OCI-LY7 (cell line): ENCODE data around the gene OR6C3. TPM values are rescaled to one million over a fixed set of nuclear protein-coding genes. Genes with fewer than 3 reads are reported as not detected.
"Not testable (repeated sequence)": the region's sequence is repeated elsewhere in the genome, so short reads cannot be mapped to it uniquely, and the experiment has no call there.

Experiments
- BruUV-seq: library from RNA; stranded (reverse); fragments of 400-500 nt; replicated peaks from 2 replicates; lab custom pipeline; 2021; lab: Mats Ljungman, UMichigan
- CTCF ChIA-PET: fragments of 300-600 bp; sonication (Branson Sonifier 250); formaldehyde crosslinking; loops from one replicate; lab custom pipeline; 2022; ENCODE audit warnings: antibody characterized with exemption; ENCODE audit not compliant: unreplicated experiment; lab: Charles Lee
- POLR2A ChIA-PET: fragments of 300-600 bp; sonication (Branson Sonifier 250); formaldehyde crosslinking; loops from one replicate; lab custom pipeline; 2022; ENCODE audit warnings: antibody characterized with exemption; lab: Charles Lee
- DNase-seq: peaks from one replicate; pipeline ENCODE4 v3.0.0-alpha.2; 2015; ENCODE audit warnings: low spot score
- H2AFZ ChIP-seq: fragments of 200-600 bp; sonication (generic), shearing (Covaris generic); 2 replicates; pipeline ENCODE4 v1.6.1; 2014; ENCODE audit warnings: mild to moderate bottlenecking, antibody characterized with exemption, low read length, moderate library complexity
- H3K27ac ChIP-seq: fragments of 200-600 bp; sonication (generic); 2 replicates; pipeline ENCODE4 v1.5.1; 2014; ENCODE audit warnings: mixed run types, low read depth, mild to moderate bottlenecking, moderate library complexity, low read length, inconsistent platforms; ENCODE audit not compliant: poor library complexity, severe bottlenecking
- H3K36me3 ChIP-seq: fragments of 200-600 bp; sonication (generic); 2 replicates; pipeline ENCODE4 v1.6.1; 2014; ENCODE audit warnings: mild to moderate bottlenecking, antibody characterized with exemption, low read length, moderate library complexity, mixed read lengths; ENCODE audit not compliant: insufficient read depth
- H3K4me1 ChIP-seq: fragments of 200-600 bp; sonication (generic); 2 replicates; pipeline ENCODE4 v1.5.1; 2014; ENCODE audit warnings: mild to moderate bottlenecking, low read length; ENCODE audit not compliant: insufficient read depth, poor library complexity, severe bottlenecking
- H3K4me2 ChIP-seq: fragments of 200-600 bp; sonication (generic); 2 replicates; pipeline ENCODE4 v1.6.1; 2014; ENCODE audit warnings: mild to moderate bottlenecking, low read length
- H3K4me3 ChIP-seq: fragments of 200-600 bp; sonication (generic); 2 replicates; pipeline ENCODE4 v1.5.1; 2014; ENCODE audit warnings: mild to moderate bottlenecking, low read depth, low read length; ENCODE audit not compliant: poor library complexity, severe bottlenecking
- H3K79me2 ChIP-seq: fragments of 200-600 bp; sonication (generic); 2 replicates; pipeline ENCODE4 v1.6.1; 2016; ENCODE audit warnings: low read depth, mild to moderate bottlenecking, low read length, moderate library complexity, mixed read lengths; ENCODE audit not compliant: insufficient read depth
- H3K9me2 ChIP-seq: fragments of 200-600 bp; sonication (generic); 2 replicates; pipeline ENCODE4 v1.6.1; 2016; ENCODE audit warnings: mild to moderate bottlenecking, low read length, mixed read lengths; ENCODE audit not compliant: insufficient read depth
- H3K9me3 ChIP-seq: fragments of 200-600 bp; sonication (generic); 2 replicates; pipeline ENCODE4 v1.6.1; 2014; ENCODE audit warnings: mild to moderate bottlenecking, mixed run types, low read length, mixed read lengths
- H4K20me1 ChIP-seq: fragments of 200-600 bp; sonication (generic); 2 replicates; pipeline ENCODE4 v1.6.1; 2014; ENCODE audit warnings: mild to moderate bottlenecking, antibody characterized with exemption, low read length, moderate library complexity, mixed read lengths; ENCODE audit not compliant: insufficient read depth
- EZH2phosphoT487 ChIP-seq: fragments of 200-600 bp; sonication (generic); IDR thresholded peaks from 2 replicates; pipeline ENCODE4 v1.6.1; 2018; ENCODE audit warnings: low read depth, borderline replicate concordance, mild to moderate bottlenecking, mixed run types, antibody characterized with exemption, low read length, moderate library complexity, mixed read lengths
- intact Hi-C: fragments of 100-400 bp; cut with micrococcal nuclease; formaldehyde crosslinking; loops from one replicate; pipeline ENCODE4 v1.10.0; 2022; ENCODE audit not compliant: unreplicated experiment
- total RNA-seq, 2 experiments: library from RNA; depleted of rRNA in 1 of 2; stranded (reverse); fragments of >200 nt in 1 of 2; shearing (Covaris generic) in 1 of 2; gene quantifications; 2 replicates each; pipeline ENCODE4 v1.2.3, GENCODE V29; 2014 to 2022
- TF ChIP-seq, protein P1 (sequence below): fragments of 200-600 bp; sonication (generic); conservative IDR thresholded peaks from 2 replicates; pipeline ENCODE4 v1.5.1; 2014; ENCODE audit warnings: mild to moderate bottlenecking, antibody characterized with exemption, low read length, moderate library complexity, mixed read lengths

The OR6C3 gene
- total RNA-seq, 2 experiments from 2014 or later = not detected

DNA sequence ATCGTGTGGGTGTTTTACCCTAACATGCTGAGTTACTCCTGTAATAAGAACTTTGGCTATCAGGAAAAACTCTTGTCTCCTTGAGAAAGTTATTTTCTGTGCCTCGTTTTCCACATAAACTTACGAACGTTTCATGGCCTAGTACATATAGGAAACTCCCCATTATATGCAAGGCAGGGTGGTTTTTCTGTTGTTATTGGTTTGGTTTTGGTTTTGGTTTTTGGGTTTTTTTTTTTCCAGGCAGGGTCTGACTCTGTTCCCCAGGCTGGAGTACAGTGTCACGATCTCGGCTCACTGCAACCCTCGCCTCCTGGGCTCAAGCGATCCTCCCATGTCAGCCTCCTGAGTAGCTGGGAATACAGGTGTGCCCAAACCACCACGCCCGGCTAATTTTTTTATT, 5.5 kb downstream of the OR6C3 start:
- Histone ChIP-seq H3K4me3 (no peak overlapping the region), H3K36me3 (no peaks in the 10 kb centered on the region), H3K79me2 (no peaks in the 10 kb centered on the region), H2AFZ (no peak overlapping the region), H3K27ac (no peak overlapping the region), H4K20me1 (no peaks in the 10 kb centered on the region), H3K9me2 (no peaks in the 10 kb centered on the region), H3K9me3 (no peaks in the 10 kb centered on the region), H3K4me1 (no peaks in the 10 kb centered on the region), H3K4me2 (no peak overlapping the region)
- TF ChIP-seq, protein P1, sequence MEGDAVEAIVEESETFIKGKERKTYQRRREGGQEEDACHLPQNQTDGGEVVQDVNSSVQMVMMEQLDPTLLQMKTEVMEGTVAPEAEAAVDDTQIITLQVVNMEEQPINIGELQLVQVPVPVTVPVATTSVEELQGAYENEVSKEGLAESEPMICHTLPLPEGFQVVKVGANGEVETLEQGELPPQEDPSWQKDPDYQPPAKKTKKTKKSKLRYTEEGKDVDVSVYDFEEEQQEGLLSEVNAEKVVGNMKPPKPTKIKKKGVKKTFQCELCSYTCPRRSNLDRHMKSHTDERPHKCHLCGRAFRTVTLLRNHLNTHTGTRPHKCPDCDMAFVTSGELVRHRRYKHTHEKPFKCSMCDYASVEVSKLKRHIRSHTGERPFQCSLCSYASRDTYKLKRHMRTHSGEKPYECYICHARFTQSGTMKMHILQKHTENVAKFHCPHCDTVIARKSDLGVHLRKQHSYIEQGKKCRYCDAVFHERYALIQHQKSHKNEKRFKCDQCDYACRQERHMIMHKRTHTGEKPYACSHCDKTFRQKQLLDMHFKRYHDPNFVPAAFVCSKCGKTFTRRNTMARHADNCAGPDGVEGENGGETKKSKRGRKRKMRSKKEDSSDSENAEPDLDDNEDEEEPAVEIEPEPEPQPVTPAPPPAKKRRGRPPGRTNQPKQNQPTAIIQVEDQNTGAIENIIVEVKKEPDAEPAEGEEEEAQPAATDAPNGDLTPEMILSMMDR = no peak
- TF ChIP-seq EZH2phosphoT487 = no peak
- no TSS peak for BruUV-seq
- no peak for DNase-seq
- intact Hi-C loops = no loop called here
- ChIA-PET POLR2A (no interaction called here), CTCF (no interaction called here)

DNA sequence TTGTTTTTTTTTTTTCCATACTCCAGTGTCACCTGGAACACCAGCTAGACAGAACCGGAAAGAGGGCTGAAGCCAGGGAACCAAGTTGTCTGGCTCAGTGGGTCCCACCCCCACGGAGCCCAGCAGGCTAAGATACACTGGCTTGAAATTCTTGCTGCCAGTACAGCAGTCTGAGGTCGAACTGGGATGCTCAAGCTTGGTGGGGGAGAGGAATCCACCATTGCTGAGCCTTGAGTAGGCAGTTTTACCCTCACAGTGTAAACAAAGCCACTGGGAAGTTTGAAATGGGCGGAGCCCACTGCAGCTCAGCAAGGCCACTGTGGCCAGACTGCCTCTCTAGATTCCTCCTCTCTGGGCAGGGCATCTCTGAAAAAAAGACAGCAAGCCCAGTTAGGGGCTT, 24.8 kb downstream of the OR6C3 start:
- DNase-seq, H3K36me3 ChIP-seq, CTCF ChIA-PET, H2AFZ ChIP-seq, H3K27ac ChIP-seq, H3K4me1 ChIP-seq, H3K9me3 ChIP-seq, H4K20me1 ChIP-seq, intact Hi-C loops, H3K9me2 ChIP-seq, H3K4me3 ChIP-seq, BruUV-seq, H3K79me2 ChIP-seq, POLR2A ChIA-PET, H3K4me2 ChIP-seq: not testable (repeated sequence)

DNA sequence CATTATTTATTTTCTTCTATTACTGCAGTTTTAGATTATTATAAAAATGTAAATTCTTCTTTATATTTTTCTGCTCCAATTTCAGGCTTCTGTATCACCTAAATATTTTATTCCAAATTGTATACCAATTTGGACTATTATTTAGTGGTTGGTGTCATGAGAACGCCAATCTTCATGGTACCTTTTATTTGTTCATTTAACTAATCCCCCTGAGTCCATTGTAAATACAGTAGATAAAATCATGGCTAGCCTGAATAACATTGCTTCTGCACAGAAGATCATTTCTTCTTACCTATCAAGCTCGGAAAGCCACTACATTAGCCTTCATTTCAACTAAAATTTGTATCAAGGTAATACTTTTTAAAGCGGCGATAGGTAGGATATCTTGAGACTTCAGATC, 32.1 kb downstream of the OR6C3 start, which contains the start of gene OR6C75:
Gene OR6C75 (plus strand): TSS at position 301 of the 400 bp plus-strand sequence. CDS start 2,136 bp downstream, outside the sequence.
- Histone ChIP-seq H2AFZ (no peak within 1 kb of the TSS), H3K36me3 (no peaks in the 10 kb centered on the region), H3K9me3 (no peaks in the 10 kb centered on the region), H3K9me2 (no peaks in the 10 kb centered on the region), H3K27ac (no peak within 1 kb of the TSS), H3K79me2 (no peaks in the 10 kb centered on the region), H3K4me2 (no peak within 1 kb of the TSS), H3K4me3 (no peak within 1 kb of the TSS), H3K4me1 (no peaks in the 10 kb centered on the region), H4K20me1 (no peaks in the 10 kb centered on the region)
- POLR2A ChIA-PET = interaction anchor here (0.5 kb wide), 1 partner anchor 841 kb away, joined by 3 read pairs; no protein-coding TSS in a partner anchor
- CTCF ChIA-PET = no interaction called here
- DNase-seq = no peak
- no TSS peak for BruUV-seq
- no peak for TF ChIP-seq EZH2phosphoT487
- TF ChIP-seq, protein P1 = no peak
- intact Hi-C loops = no loop called here
